Caco-2 (cell line): ENCODE measurements around the gene UBE3A. TPM values are rescaled to one million over a fixed set of nuclear protein-coding genes. Genes with fewer than 3 reads are reported as not detected.

Experiments
- BruUV-seq: library from RNA; stranded (reverse); fragments of 400-500 nt; replicated peaks from 2 replicates; lab custom pipeline; 2021; lab: Mats Ljungman, UMichigan
- CTCF ChIA-PET: fragments of 300-600 bp; sonication (Branson Sonifier 250); formaldehyde crosslinking; loops from one replicate; lab custom pipeline; 2022; ENCODE audit warnings: antibody characterized with exemption; lab: Charles Lee
- POLR2A ChIA-PET: fragments of 300-600 bp; sonication (Branson Sonifier 250); formaldehyde crosslinking; loops from one replicate; lab custom pipeline; 2022; ENCODE audit warnings: antibody characterized with exemption; lab: Charles Lee
- DNase-seq, 2 experiments: peaks; one replicate each; pipeline versions ENCODE4 v3.0.0 to v3.0.0-alpha.2; 2020 to 2022
- H3K27me3 ChIP-seq: replicated peaks from 2 replicates; pipeline ENCODE4 v1.6.0; 2011; ENCODE audit warnings: low read length; ENCODE audit not compliant: control insufficient read depth, insufficient read depth
- H3K36me3 ChIP-seq: 2 replicates; pipeline ENCODE4 v1.5.1; 2011; ENCODE audit warnings: low read length; ENCODE audit not compliant: control insufficient read depth, insufficient read depth
- H3K4me1 ChIP-seq: fragments of 250-450 bp; sonication (Bioruptor Pico); 2 replicates; pipeline ENCODE4 v1.5.1; 2020; ENCODE audit warnings: mild to moderate bottlenecking
- H3K4me3 ChIP-seq: 2 replicates; pipeline ENCODE4 v1.5.1; 2011; ENCODE audit warnings: low read depth, mild to moderate bottlenecking, control low read depth, low read length
- H3K9me3 ChIP-seq: fragments of 250-450 bp; sonication (Bioruptor Pico); 2 replicates; pipeline ENCODE4 v1.5.1; 2020; ENCODE audit warnings: mild to moderate bottlenecking, moderate library complexity
- H3K27ac Mint-ChIP-seq: one replicate; pipeline ENCODE4 v1.8.0; 2022; ENCODE audit warnings: mixed read lengths; ENCODE audit not compliant: unreplicated experiment
- H3K27me3 Mint-ChIP-seq: one replicate; pipeline ENCODE4 v1.8.0; 2022; ENCODE audit warnings: mixed read lengths; ENCODE audit not compliant: insufficient read depth, unreplicated experiment
- H3K36me3 Mint-ChIP-seq: one replicate; pipeline ENCODE4 v1.8.0; 2022; ENCODE audit warnings: mild to moderate bottlenecking, mixed read lengths; ENCODE audit not compliant: insufficient read depth, unreplicated experiment
- H3K4me1 Mint-ChIP-seq: one replicate; pipeline ENCODE4 v1.8.0; 2022; ENCODE audit warnings: low read depth, mixed read lengths; ENCODE audit not compliant: unreplicated experiment
- H3K4me3 Mint-ChIP-seq: one replicate; pipeline ENCODE4 v1.8.0; 2022; ENCODE audit warnings: mild to moderate bottlenecking, moderate library complexity, mixed read lengths; ENCODE audit not compliant: unreplicated experiment
- H3K9me3 Mint-ChIP-seq: one replicate; pipeline ENCODE4 v1.8.0; 2022; ENCODE audit warnings: mixed read lengths; ENCODE audit not compliant: unreplicated experiment
- intact Hi-C: fragments of 100-400 bp; cut with micrococcal nuclease; formaldehyde crosslinking; loops from one replicate; pipeline ENCODE4 v1.10.0; 2022; ENCODE audit not compliant: unreplicated experiment
- total RNA-seq: library from RNA; stranded (reverse); gene quantifications from 2 replicates; pipeline ENCODE4 v1.2.3, GENCODE V29; 2022
- TF ChIP-seq, protein P1 (sequence below), 2 experiments: fragments of 200-600 bp in 1 of 2; IDR thresholded peaks; 1 replicate in 1 of 2; 2 replicates in 1 of 2; pipeline versions ENCODE4 v1.5.1 to v1.8.0; 2011 to 2022; ENCODE audit warnings: antibody characterized with exemption in 1 of 2, control low read depth in 1 of 2, inconsistent platforms in 1 of 2, low read depth in 1 of 2, low read length in 1 of 2, mild to moderate bottlenecking in 1 of 2, moderate library complexity in 1 of 2; ENCODE audit not compliant: insufficient read depth in 1 of 2, severe bottlenecking in 1 of 2, unreplicated experiment in 1 of 2

Gene UBE3A
- total RNA-seq, 1 experiment from 2014 or later = 125 TPM

DNA sequence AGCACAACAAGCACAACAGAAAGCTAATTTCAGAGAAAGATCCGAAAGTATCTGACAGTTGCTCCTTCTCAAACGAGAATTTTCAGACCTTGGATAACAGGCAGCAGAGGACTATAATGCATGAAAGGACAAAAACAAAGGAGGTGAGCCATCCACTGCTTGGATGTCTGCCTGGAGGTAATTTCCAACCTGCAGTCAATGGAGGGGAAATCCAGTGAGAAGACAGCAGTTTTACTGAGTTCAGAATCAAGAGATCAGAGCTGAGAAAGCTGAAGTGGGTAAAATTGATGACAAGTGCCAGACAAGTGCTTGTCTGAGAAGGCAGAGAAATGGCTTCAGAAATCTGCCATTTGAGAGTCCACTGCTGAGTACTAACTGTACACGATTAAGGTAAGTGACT is 22.1 kb downstream of the UBE3A start:
- Histone ChIP-seq H3K36me3 (no peaks in the 10 kb centered on the region), H3K9me3 (no peaks in the 10 kb centered on the region), H3K4me1 (no peaks in the 10 kb centered on the region), H3K4me3 (no peak overlapping the region), H3K27me3 (no peaks in the 10 kb centered on the region)
- TF ChIP-seq, protein P1, sequence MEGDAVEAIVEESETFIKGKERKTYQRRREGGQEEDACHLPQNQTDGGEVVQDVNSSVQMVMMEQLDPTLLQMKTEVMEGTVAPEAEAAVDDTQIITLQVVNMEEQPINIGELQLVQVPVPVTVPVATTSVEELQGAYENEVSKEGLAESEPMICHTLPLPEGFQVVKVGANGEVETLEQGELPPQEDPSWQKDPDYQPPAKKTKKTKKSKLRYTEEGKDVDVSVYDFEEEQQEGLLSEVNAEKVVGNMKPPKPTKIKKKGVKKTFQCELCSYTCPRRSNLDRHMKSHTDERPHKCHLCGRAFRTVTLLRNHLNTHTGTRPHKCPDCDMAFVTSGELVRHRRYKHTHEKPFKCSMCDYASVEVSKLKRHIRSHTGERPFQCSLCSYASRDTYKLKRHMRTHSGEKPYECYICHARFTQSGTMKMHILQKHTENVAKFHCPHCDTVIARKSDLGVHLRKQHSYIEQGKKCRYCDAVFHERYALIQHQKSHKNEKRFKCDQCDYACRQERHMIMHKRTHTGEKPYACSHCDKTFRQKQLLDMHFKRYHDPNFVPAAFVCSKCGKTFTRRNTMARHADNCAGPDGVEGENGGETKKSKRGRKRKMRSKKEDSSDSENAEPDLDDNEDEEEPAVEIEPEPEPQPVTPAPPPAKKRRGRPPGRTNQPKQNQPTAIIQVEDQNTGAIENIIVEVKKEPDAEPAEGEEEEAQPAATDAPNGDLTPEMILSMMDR (IDR thresholded peaks at IDR 0.05; ENCODE audit: insufficient read depth in 1 of 2, low read depth in 1 of 2, low read length in 1 of 2, severe bottlenecking in 1 of 2, unreplicated experiment in 1 of 2) = no peak
- no peak overlapping the region for H3K27ac Mint-ChIP-seq
- H3K4me1 Mint-ChIP-seq = peaks cover 24% of the 10 kb centered on the region
- intact Hi-C loops = no loop called here
- BruUV-seq = no TSS peak
- H3K27me3 Mint-ChIP-seq = no peaks in the 10 kb centered on the region
- H3K9me3 Mint-ChIP-seq = peaks cover 26% of the 10 kb centered on the region
- peaks cover 14% of the 10 kb centered on the region for H3K36me3 Mint-ChIP-seq
- no peak for DNase-seq
- H3K4me3 Mint-ChIP-seq = no peak overlapping the region
- POLR2A ChIA-PET = no interaction called here
- CTCF ChIA-PET = no interaction called here

DNA sequence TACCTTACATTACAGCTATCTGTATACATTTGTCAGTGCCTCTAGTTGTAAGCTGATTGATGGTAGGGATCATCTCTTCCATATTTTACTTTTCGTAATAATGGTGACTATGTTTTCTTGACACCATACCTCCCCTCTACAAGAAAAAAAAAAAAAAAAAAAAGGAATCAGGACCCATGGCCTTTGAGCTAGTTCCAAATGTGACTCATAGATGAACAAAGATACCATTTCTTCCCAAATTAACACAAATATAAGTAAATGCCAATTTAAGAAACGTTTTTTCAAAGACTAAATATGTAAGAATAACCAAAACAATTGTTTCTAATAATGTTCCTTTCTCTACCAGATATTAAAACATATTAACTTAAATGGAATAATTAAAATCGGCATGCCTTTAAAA is 23.1 kb downstream of the UBE3A start:
- Histone ChIP-seq H3K9me3 (no peaks in the 10 kb centered on the region), H3K36me3 (no peaks in the 10 kb centered on the region), H3K4me1 (no peaks in the 10 kb centered on the region), H3K27me3 (no peaks in the 10 kb centered on the region), H3K4me3 (no peak overlapping the region)
- peaks cover 18% of the 10 kb centered on the region for H3K9me3 Mint-ChIP-seq
- DNase-seq = no peak
- H3K27me3 Mint-ChIP-seq = no peaks in the 10 kb centered on the region
- intact Hi-C loops = no loop called here
- no peak overlapping the region for H3K4me3 Mint-ChIP-seq
- ChIA-PET CTCF (no interaction called here), POLR2A (no interaction called here)
- TF ChIP-seq, protein P1 (IDR thresholded peaks at IDR 0.05; ENCODE audit: insufficient read depth in 1 of 2, low read depth in 1 of 2, low read length in 1 of 2, severe bottlenecking in 1 of 2, unreplicated experiment in 1 of 2) = no peak
- peaks cover 24% of the 10 kb centered on the region for H3K4me1 Mint-ChIP-seq
- BruUV-seq = no TSS peak
- no peak overlapping the region for H3K27ac Mint-ChIP-seq
- H3K36me3 Mint-ChIP-seq = peaks cover 7% of the 10 kb centered on the region

DNA sequence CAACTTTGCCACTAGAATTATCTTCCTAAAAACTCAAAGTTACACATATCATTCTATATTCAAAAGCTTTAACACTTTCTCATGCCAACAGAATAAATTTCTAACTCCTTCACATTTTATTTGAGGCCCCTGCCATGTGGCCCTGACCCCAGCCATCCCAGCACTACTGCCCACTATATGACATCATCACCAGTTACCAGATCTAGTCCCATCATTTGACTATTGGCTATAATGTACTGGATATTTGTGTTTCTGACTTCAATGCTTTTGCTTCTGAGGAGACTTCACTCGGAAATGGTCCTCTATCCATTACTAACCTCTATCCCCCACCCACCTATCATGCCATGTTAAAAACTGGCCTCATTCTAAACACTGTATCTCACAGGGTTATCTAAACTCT is 23.6 kb downstream of the UBE3A start:
- Histone ChIP-seq H3K4me1 (no peaks in the 10 kb centered on the region), H3K9me3 (no peaks in the 10 kb centered on the region), H3K27me3 (no peaks in the 10 kb centered on the region), H3K4me3 (no peak overlapping the region), H3K36me3 (no peaks in the 10 kb centered on the region)
- DNase-seq = no peak
- Mint-ChIP-seq H3K4me3 (no peak overlapping the region), H3K36me3 (peaks cover 5% of the 10 kb centered on the region), H3K9me3 (peaks cover 16% of the 10 kb centered on the region), H3K27me3 (no peaks in the 10 kb centered on the region), H3K4me1 (peaks cover 22% of the 10 kb centered on the region), H3K27ac (no peak overlapping the region)
- no TSS peak for BruUV-seq
- CTCF ChIA-PET = no interaction called here
- intact Hi-C loops = no loop called here
- POLR2A ChIA-PET = no interaction called here
- TF ChIP-seq, protein P1 (IDR thresholded peaks at IDR 0.05; ENCODE audit: insufficient read depth in 1 of 2, low read depth in 1 of 2, low read length in 1 of 2, severe bottlenecking in 1 of 2, unreplicated experiment in 1 of 2) = no peak
